DOHH2 (cell line): ENCODE data around the gene ARL4D.

Experiments
- EZH2phosphoT487 ChIP-seq: fragments of 200-600 bp; sonication (generic); IDR thresholded peaks from 2 replicates; pipeline ENCODE4 v1.6.1; 2017; ENCODE audit warnings: borderline replicate concordance, mild to moderate bottlenecking, antibody characterized with exemption, low read length, moderate library complexity, mixed read lengths
- TF ChIP-seq, protein P1 (sequence below): fragments of 200-600 bp; sonication (generic); IDR thresholded peaks from one replicate; pipeline ENCODE4 v1.5.1; 2014; ENCODE audit warnings: antibody characterized with exemption, mild to moderate bottlenecking, low read depth, low read length; ENCODE audit not compliant: poor library complexity, severe bottlenecking

DNA sequence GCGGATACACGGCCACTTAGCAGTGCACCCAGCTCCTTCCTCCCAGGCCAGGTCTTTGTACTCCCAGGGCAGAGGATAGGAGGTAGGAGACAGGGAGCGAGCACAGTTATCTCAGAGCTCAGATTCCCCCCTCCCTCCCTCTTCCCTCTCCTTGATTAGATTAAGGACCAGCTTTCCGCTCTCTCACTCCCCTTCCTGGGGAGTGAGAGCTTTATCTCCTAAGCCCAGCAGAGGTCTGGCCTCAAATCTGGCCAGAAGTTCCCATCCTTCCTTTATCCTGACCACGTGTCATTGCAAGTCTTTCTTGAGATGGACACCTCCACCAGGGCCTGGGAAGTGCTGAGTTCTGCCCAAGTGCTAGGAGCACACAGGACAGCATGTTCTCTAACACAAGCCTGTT is 5.1 kb downstream of the ARL4D start:
- TF ChIP-seq, protein P1, sequence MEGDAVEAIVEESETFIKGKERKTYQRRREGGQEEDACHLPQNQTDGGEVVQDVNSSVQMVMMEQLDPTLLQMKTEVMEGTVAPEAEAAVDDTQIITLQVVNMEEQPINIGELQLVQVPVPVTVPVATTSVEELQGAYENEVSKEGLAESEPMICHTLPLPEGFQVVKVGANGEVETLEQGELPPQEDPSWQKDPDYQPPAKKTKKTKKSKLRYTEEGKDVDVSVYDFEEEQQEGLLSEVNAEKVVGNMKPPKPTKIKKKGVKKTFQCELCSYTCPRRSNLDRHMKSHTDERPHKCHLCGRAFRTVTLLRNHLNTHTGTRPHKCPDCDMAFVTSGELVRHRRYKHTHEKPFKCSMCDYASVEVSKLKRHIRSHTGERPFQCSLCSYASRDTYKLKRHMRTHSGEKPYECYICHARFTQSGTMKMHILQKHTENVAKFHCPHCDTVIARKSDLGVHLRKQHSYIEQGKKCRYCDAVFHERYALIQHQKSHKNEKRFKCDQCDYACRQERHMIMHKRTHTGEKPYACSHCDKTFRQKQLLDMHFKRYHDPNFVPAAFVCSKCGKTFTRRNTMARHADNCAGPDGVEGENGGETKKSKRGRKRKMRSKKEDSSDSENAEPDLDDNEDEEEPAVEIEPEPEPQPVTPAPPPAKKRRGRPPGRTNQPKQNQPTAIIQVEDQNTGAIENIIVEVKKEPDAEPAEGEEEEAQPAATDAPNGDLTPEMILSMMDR: no peak
- TF ChIP-seq EZH2phosphoT487: no peak
